Stimulated activated naive B cell treated with anti-CD40 and anti-IgM and Interleukin-4, amounts not matched to agents 10 μg/mL and 1 μg/mL and 100 μg/mL, for 72 hours (primary cell): ENCODE results near the gene LGALS3BP.

Experiments
- ATAC-seq, 2 donors: fragments of 150-1000 bp; cut with Tn5 transposase; replicated peaks; 2 replicates each; pipeline ENCODE4 v1.10.0; 2021; ENCODE audit warnings: moderate library complexity in 1 of 2
- DNase-seq: peaks from one replicate; pipeline ENCODE4 v3.0.0; 2021
- H3K27ac Mint-ChIP-seq: one replicate; pipeline ENCODE4 v1.8.0; 2022; ENCODE audit warnings: mild to moderate bottlenecking, mixed read lengths
- H3K27me3 Mint-ChIP-seq, 2 donors: one replicate each; pipeline ENCODE4 v1.8.0; 2022; ENCODE audit warnings: mixed read lengths in 2 of 2
- H3K36me3 Mint-ChIP-seq, 2 donors: one replicate each; pipeline ENCODE4 v1.8.0; 2022; ENCODE audit warnings: mixed read lengths in 2 of 2, mild to moderate bottlenecking in 1 of 2
- H3K4me1 Mint-ChIP-seq, 2 donors: one replicate each; pipeline ENCODE4 v1.8.0; 2022; ENCODE audit warnings: mixed read lengths in 2 of 2, mild to moderate bottlenecking in 1 of 2
- H3K4me3 Mint-ChIP-seq, 2 donors: one replicate each; pipeline ENCODE4 v1.8.0; 2022; ENCODE audit warnings: mild to moderate bottlenecking in 2 of 2, mixed read lengths in 2 of 2, moderate library complexity in 1 of 2
- H3K9me3 Mint-ChIP-seq, 2 donors: one replicate each; pipeline ENCODE4 v1.8.0; 2022; ENCODE audit warnings: mixed read lengths in 2 of 2, mild to moderate bottlenecking in 1 of 2

LGALS3BP gene

GRCh38 chr17:78998311-78999055 is 18.8 kb upstream of the LGALS3BP start:
- Mint-ChIP-seq H3K27ac (no peak overlapping the region), H3K4me3 (no peak overlapping the region), H3K27me3 (no peaks in the 10 kb centered on the region), H3K36me3 (peaks cover 40 to 68% of the 10 kb centered on the region in 2 donors), H3K9me3 (no peaks in the 10 kb centered on the region), H3K4me1 (peaks cover 0 to 10% of the 10 kb centered on the region in 2 donors)
- ATAC-seq (no peak), DNase-seq (no peak)

DNA sequence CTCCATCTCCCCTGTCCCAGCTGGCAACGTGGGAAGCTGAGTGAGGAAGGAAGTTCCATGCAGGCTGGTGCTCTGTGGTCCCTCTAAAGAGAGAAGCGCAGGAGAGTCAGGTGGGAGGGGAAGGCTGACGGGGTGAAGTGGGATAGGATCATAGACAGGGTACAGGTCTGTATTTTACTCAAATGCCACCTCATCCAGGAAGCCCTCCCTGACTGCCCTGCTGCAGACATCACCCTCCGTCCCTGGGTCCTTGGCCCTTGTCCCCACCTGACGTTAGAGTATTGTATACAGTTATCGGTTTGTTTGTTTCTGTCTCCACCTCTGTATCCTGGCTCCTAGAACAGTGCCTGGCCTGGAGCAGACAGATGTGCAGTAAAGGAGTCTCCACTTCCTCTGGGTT is 18.2 kb upstream of the LGALS3BP start:
- DNase-seq (no peak), ATAC-seq (no peak)
- H3K36me3 Mint-ChIP-seq = peaks cover 47 to 73% of the 10 kb centered on the region in 2 donors
- no peak overlapping the region for H3K4me3 Mint-ChIP-seq
- no peaks in the 10 kb centered on the region for H3K9me3 Mint-ChIP-seq
- H3K27ac Mint-ChIP-seq = no peak overlapping the region
- peaks cover 2 to 9% of the 10 kb centered on the region in 2 donors for H3K4me1 Mint-ChIP-seq
- H3K27me3 Mint-ChIP-seq = no peaks in the 10 kb centered on the region

GRCh38 chr17:78997231-78997741 is 17.6 kb upstream of the LGALS3BP start:
- no peaks in the 10 kb centered on the region for H3K9me3 Mint-ChIP-seq
- peaks cover 43 to 69% of the 10 kb centered on the region in 2 donors for H3K36me3 Mint-ChIP-seq
- no peak for DNase-seq
- no peak for ATAC-seq
- H3K4me3 Mint-ChIP-seq = no peak overlapping the region
- peaks cover 3 to 4% of the 10 kb centered on the region in 2 donors for H3K4me1 Mint-ChIP-seq
- no peak overlapping the region for H3K27ac Mint-ChIP-seq
- no peaks in the 10 kb centered on the region for H3K27me3 Mint-ChIP-seq

DNA sequence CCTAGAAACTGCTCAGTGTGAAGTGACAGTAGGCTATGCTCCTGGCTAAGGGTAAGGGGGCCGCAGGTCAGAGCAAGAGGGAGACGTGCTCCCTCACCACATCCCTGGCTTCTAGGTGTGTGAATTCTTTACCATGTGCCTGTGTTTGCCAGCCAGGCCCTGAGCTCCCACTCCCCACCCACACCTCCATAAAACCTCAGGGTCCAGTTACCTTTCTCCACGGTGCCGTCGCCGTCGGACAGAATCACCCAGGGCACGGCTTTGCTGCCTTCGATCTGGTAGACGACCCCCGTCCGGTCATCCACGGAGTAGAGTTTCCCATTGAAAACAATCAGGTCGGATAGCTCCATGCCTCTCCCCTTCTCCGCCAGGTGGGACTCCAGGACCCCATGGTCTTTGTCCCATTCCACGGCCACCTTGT is 17.1 kb upstream of the LGALS3BP start:
- H3K27ac Mint-ChIP-seq = no peak overlapping the region

GRCh38 chr17:78995761-78996451 is 16.2 kb upstream of the LGALS3BP start:
- Mint-ChIP-seq H3K4me3 (no peak overlapping the region), H3K27me3 (no peaks in the 10 kb centered on the region), H3K36me3 (peaks cover 48 to 67% of the 10 kb centered on the region in 2 donors), H3K9me3 (no peaks in the 10 kb centered on the region), H3K4me1 (peaks cover 3 to 4% of the 10 kb centered on the region in 2 donors), H3K27ac (no peak overlapping the region)
- DNase-seq (no peak), ATAC-seq (no peak)

More for the DNA sequence above, 17.1 kb upstream of the LGALS3BP start:
- H3K4me1 Mint-ChIP-seq = peaks cover 3 to 4% of the 10 kb centered on the region in 2 donors
- peaks cover 43 to 68% of the 10 kb centered on the region in 2 donors for H3K36me3 Mint-ChIP-seq
- no peak overlapping the region for H3K4me3 Mint-ChIP-seq
- H3K9me3 Mint-ChIP-seq = no peaks in the 10 kb centered on the region
- DNase-seq = no peak
- H3K27me3 Mint-ChIP-seq = no peaks in the 10 kb centered on the region
- no peak for ATAC-seq

DNA sequence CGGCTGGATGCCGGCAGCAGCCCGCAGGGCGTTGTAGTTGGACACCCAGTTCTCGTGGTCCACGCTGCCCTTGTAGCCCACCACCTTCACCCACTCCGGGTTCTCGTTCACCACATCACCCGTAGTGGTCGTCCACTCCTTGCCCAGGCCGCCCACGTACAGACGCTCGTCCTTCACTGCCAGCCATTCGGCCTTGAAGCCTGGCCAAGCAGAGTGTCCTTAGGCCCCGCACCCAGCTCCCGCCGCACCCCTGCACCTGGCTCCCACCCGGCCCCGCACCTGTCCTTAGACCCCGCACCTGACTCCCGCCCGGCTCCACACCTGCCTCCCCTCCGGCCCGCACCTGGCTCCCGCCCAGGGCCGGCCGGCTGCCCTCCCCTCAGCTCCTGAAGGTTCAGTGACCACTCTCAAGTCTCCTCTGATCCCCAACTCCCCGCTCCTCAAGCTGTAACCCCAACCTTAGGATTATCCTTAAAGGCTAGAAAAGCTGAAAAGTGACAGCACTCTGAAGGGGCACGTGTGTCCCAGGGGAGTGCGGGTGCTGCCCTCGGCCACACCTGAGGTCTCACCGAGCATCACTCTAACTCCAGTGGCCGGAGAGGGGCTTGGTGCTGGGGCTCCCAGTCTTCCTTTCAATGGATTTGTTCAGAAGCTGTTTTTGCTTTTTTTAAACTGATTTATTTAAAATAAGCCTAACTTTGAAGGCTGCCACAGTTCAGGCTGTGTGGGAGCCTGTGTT is 15.5 kb upstream of the LGALS3BP start:
- Mint-ChIP-seq H3K36me3 (peaks cover 48 to 67% of the 10 kb centered on the region in 2 donors), H3K27me3 (no peaks in the 10 kb centered on the region), H3K4me1 (peaks cover 3 to 4% of the 10 kb centered on the region in 2 donors), H3K4me3 (no peak overlapping the region), H3K27ac (no peak overlapping the region), H3K9me3 (no peaks in the 10 kb centered on the region)
- DNase-seq (no peak), ATAC-seq (no peak)

- Mint-ChIP-seq H3K4me1 (peaks cover 3 to 4% of the 10 kb centered on the region in 2 donors), H3K27me3 (no peaks in the 10 kb centered on the region), H3K27ac (no peak overlapping the region), H3K36me3 (peaks cover 52 to 70% of the 10 kb centered on the region in 2 donors), H3K9me3 (no peaks in the 10 kb centered on the region), H3K4me3 (no peak overlapping the region)
- ATAC-seq = no peak
- no peak for DNase-seq
Measured at GRCh38 chr17:78993981-78994671, 14.4 kb upstream of the LGALS3BP start.

GRCh38 chr17:78993241-78993956 is 13.7 kb upstream of the LGALS3BP start:
- Mint-ChIP-seq H3K27ac (no peak overlapping the region), H3K27me3 (no peaks in the 10 kb centered on the region), H3K4me3 (no peak overlapping the region), H3K9me3 (no peaks in the 10 kb centered on the region), H3K36me3 (peaks cover 53 to 74% of the 10 kb centered on the region in 2 donors), H3K4me1 (peaks cover 3 to 4% of the 10 kb centered on the region in 2 donors)
- no peak for DNase-seq
- ATAC-seq = peak; percentile 71 to 76

DNA sequence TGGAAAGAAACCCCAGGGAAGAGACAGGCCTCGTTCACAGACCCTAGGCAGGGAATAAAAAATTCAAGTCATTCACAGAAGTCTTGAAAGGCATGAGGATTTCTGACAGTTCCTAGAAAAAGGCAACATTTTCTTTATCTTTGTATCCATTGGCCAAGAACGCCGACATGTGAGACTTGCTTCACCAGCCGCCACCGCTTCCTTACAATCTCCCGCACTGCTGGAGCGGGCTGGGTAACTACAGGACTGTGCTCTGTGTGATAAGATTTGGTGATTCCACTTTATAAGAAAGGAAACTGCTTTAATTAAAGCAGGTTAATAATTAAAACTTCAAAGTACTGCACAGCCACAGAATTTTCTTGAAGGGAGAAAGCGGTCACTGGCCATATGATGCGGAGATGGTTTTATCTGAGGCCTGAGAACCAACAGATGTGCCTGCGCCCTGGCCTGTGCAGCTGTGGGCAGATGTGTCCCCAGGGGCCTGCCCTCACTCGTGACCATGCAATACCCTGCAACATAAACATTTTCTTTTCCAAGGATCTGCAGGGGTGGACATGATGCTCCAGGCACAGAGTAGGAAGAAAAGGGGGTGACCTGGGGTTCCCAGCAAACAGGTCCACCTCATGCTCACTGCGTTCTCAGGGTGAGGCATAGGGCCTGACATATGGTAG is 13.0 kb upstream of the LGALS3BP start:
- Mint-ChIP-seq H3K9me3 (no peaks in the 10 kb centered on the region), H3K36me3 (peaks cover 50 to 69% of the 10 kb centered on the region in 2 donors), H3K27ac (no peak overlapping the region), H3K4me3 (no peak overlapping the region), H3K27me3 (no peaks in the 10 kb centered on the region), H3K4me1 (peaks cover 3 to 4% of the 10 kb centered on the region in 2 donors)
- ATAC-seq (no peak), DNase-seq (no peak)

- peaks cover 47 to 66% of the 10 kb centered on the region in 2 donors for H3K36me3 Mint-ChIP-seq
Measured at GRCh38 chr17:78991906-78992532, 12.3 kb upstream of the LGALS3BP start.

DNA sequence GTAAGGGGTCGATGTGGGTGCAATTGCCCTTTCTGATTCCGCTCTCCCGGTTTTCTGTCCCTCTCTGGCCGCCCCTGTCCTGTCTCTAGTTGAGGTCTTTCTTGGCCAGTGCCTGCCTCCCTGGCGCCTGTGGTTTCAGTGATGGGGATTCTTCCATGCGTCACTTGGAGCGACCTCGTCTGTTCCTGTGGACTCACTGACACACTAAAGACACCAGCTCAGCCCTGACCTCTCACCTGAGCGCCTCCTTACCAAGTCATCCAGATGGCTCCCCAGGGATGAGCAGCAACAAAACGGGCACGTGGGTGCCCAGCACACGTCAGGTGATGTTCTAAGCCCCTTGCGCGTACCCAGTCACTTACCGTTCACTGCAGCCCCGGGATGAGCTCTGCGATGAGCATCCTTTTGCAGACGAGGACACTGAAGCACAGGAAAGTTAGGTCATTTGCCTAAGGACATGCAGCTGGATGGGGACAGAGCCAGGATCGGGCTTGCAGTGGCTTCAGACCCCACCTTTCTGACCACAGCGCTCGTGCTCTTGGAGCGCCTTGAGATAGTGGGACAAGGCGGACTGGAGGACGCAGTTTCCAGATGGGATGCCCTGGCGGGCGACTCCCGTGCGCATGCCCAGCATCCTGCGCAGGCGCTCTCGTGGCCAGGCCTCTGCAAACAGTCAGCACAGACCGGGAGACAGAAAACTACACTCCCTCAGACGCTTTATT is 11.5 kb upstream of the LGALS3BP start:
- Mint-ChIP-seq H3K4me1 (peaks cover 7 to 19% of the 10 kb centered on the region in 2 donors), H3K4me3 (no peak overlapping the region), H3K27me3 (no peaks in the 10 kb centered on the region), H3K27ac (peak overlapping the region; percentile 25), H3K36me3 (peaks cover 44 to 60% of the 10 kb centered on the region in 2 donors), H3K9me3 (no peaks in the 10 kb centered on the region)
- DNase-seq (no peak), ATAC-seq (no peak)

More at GRCh38 chr17:78991906-78992532, 12.3 kb upstream of the LGALS3BP start:
- Mint-ChIP-seq H3K27ac (no peak overlapping the region), H3K4me3 (no peak overlapping the region), H3K4me1 (peaks cover 3 to 11% of the 10 kb centered on the region in 2 donors), H3K9me3 (no peaks in the 10 kb centered on the region), H3K27me3 (no peaks in the 10 kb centered on the region)
- ATAC-seq (no peak), DNase-seq (no peak)

DNA sequence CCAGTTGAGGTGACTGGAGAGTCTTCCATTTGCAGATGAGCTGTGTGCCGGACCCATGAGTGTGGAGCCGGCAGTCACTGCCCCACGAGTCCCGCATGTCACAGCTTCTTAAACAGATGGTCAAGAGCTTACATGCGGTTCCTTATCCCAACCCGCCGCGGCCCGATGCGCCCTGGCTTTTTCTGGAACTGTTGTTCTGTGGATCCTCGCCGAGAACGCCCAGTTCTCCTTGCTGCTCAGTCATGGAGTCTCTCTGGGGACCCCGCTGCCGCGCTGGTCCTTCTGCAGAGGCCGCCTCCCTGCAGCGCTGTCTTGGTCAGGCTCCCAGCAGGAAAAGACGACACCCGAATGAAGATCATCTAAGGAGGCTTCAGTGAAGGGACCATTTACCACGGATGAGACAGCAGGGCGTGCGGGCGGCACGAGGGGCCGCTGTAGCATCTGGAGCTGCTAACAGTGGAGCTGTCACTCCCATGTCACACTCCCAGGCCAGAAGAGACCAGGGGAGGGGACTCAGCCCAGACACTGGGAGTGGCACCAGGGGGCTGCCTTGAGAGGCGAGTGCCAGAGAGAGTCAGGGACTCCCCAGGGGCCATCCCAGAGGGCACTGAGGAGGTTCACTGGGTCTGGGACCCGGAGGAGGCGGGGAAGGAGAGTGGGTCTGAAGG is 10.8 kb upstream of the LGALS3BP start:
- Mint-ChIP-seq H3K27ac (no peak overlapping the region), H3K4me1 (peaks cover 10 to 20% of the 10 kb centered on the region in 2 donors), H3K36me3 (peaks cover 39 to 54% of the 10 kb centered on the region in 2 donors), H3K4me3 (no peak overlapping the region), H3K9me3 (no peaks in the 10 kb centered on the region), H3K27me3 (no peaks in the 10 kb centered on the region)
- ATAC-seq (no peak), DNase-seq (no peak)
